ENCODE data around the gene USH2A.

USH2A gene

GRCh38 chr1:215926670-215927069, 496.6 kb downstream of the USH2A start:
- Histone ChIP-seq H3K9ac (ENCODE audit: low read depth, low read length) (no peak overlapping the region), H3K4me2 (ENCODE audit: insufficient read depth, low read length) (no peak overlapping the region), H3K9me3 (ENCODE audit: insufficient read depth, low read length, severe bottlenecking) (no peaks in the 10 kb centered on the region), H3K4me3 (ENCODE audit: low read depth in 1 of 2, low read length in 2 of 2) (no peak overlapping the region), H3K27ac (ENCODE audit: low read length) (no peak overlapping the region), H3K27me3 (ENCODE audit: insufficient read depth, low read length, poor library complexity) (no peaks in the 10 kb centered on the region), H3K4me1 (ENCODE audit: insufficient read depth, low read length) (no peaks in the 10 kb centered on the region), H3K36me3 (ENCODE audit: insufficient read depth, low read length) (no peaks in the 10 kb centered on the region), H2AFZ (ENCODE audit: low read depth, low read length) (no peak overlapping the region), H4K20me1 (ENCODE audit: insufficient read depth, low read length) (no peaks in the 10 kb centered on the region), H3K79me2 (ENCODE audit: insufficient read depth, low read length) (no peaks in the 10 kb centered on the region)
- DNase-seq (no peak), ATAC-seq (ENCODE audit: insufficient read depth, low read depth) (no peak)
- TF ChIP-seq EZH2 (IDR thresholded peaks at IDR 0.05; ENCODE audit: borderline replicate concordance, low read depth, low read length, severe bottlenecking) (no peak), CTCF (IDR thresholded peaks at IDR 0.05; ENCODE audit: borderline replicate concordance, extremely low read depth, low read length, poor library complexity, severe bottlenecking) (no peak)

- no peaks in the 10 kb centered on the region for H3K27me3 ChIP-seq (ENCODE audit: insufficient read depth, low read length, poor library complexity)
- no peak overlapping the region for H3K4me2 ChIP-seq (ENCODE audit: insufficient read depth, low read length)
- no peaks in the 10 kb centered on the region for H3K36me3 ChIP-seq (ENCODE audit: insufficient read depth, low read length)
- no peaks in the 10 kb centered on the region for H3K79me2 ChIP-seq (ENCODE audit: insufficient read depth, low read length)
- no peak overlapping the region for H3K9ac ChIP-seq (ENCODE audit: low read depth, low read length)
- no peaks in the 10 kb centered on the region for H3K9me3 ChIP-seq (ENCODE audit: insufficient read depth, low read length, severe bottlenecking)
- TF ChIP-seq CTCF (IDR thresholded peaks at IDR 0.05; ENCODE audit: borderline replicate concordance, extremely low read depth, low read length, poor library complexity, severe bottlenecking) = no peak
- TF ChIP-seq EZH2 (IDR thresholded peaks at IDR 0.05; ENCODE audit: borderline replicate concordance, low read depth, low read length, severe bottlenecking) = no peak
- H3K4me1 ChIP-seq (ENCODE audit: insufficient read depth, low read length) = no peaks in the 10 kb centered on the region
- no peak overlapping the region for H2AFZ ChIP-seq (ENCODE audit: low read depth, low read length)
- H3K4me3 ChIP-seq (ENCODE audit: low read depth in 1 of 2, low read length in 2 of 2) = no peak overlapping the region
- no peak overlapping the region for H3K27ac ChIP-seq (ENCODE audit: low read length)
- ATAC-seq (ENCODE audit: insufficient read depth, low read depth) (no peak), DNase-seq (no peak)
- H4K20me1 ChIP-seq (ENCODE audit: insufficient read depth, low read length) = no peaks in the 10 kb centered on the region
Measured at GRCh38 chr1:215923129-215923824, 500.0 kb downstream of the USH2A start.

- H3K27me3 ChIP-seq (ENCODE audit: insufficient read depth, low read length, poor library complexity) = no peaks in the 10 kb centered on the region
- H3K4me3 ChIP-seq (ENCODE audit: low read depth in 1 of 2, low read length in 2 of 2) = no peak overlapping the region
- TF ChIP-seq EZH2 (IDR thresholded peaks at IDR 0.05; ENCODE audit: borderline replicate concordance, low read depth, low read length, severe bottlenecking) = no peak
- TF ChIP-seq CTCF (IDR thresholded peaks at IDR 0.05; ENCODE audit: borderline replicate concordance, extremely low read depth, low read length, poor library complexity, severe bottlenecking) = no peak
- H2AFZ ChIP-seq (ENCODE audit: low read depth, low read length) = no peak overlapping the region
- H3K79me2 ChIP-seq (ENCODE audit: insufficient read depth, low read length) = no peaks in the 10 kb centered on the region
- H3K27ac ChIP-seq (ENCODE audit: low read length) = no peak overlapping the region
- DNase-seq (no peak), ATAC-seq (ENCODE audit: insufficient read depth, low read depth) (no peak)
- no peak overlapping the region for H3K4me2 ChIP-seq (ENCODE audit: insufficient read depth, low read length)
- no peaks in the 10 kb centered on the region for H3K36me3 ChIP-seq (ENCODE audit: insufficient read depth, low read length)
- no peaks in the 10 kb centered on the region for H3K4me1 ChIP-seq (ENCODE audit: insufficient read depth, low read length)
- H4K20me1 ChIP-seq (ENCODE audit: insufficient read depth, low read length) = no peaks in the 10 kb centered on the region
- H3K9ac ChIP-seq (ENCODE audit: low read depth, low read length) = no peak overlapping the region
- no peaks in the 10 kb centered on the region for H3K9me3 ChIP-seq (ENCODE audit: insufficient read depth, low read length, severe bottlenecking)
Measured at GRCh38 chr1:215911406-215911968, 511.8 kb downstream of the USH2A start.

All from DND-41 (cell line).